Measurements from ENCODE around the gene SNTB2.

GRCh38 chr16:69209735-69210134 is 22.8 kb downstream of the SNTB2 start:
- TF ChIP-seq, protein P1, sequence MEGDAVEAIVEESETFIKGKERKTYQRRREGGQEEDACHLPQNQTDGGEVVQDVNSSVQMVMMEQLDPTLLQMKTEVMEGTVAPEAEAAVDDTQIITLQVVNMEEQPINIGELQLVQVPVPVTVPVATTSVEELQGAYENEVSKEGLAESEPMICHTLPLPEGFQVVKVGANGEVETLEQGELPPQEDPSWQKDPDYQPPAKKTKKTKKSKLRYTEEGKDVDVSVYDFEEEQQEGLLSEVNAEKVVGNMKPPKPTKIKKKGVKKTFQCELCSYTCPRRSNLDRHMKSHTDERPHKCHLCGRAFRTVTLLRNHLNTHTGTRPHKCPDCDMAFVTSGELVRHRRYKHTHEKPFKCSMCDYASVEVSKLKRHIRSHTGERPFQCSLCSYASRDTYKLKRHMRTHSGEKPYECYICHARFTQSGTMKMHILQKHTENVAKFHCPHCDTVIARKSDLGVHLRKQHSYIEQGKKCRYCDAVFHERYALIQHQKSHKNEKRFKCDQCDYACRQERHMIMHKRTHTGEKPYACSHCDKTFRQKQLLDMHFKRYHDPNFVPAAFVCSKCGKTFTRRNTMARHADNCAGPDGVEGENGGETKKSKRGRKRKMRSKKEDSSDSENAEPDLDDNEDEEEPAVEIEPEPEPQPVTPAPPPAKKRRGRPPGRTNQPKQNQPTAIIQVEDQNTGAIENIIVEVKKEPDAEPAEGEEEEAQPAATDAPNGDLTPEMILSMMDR (IDR thresholded peaks at IDR 0.05; ENCODE audit: low read depth, low read length, missing input control), result no peak
- no peak for TF ChIP-seq REST (IDR thresholded peaks at IDR 0.05)

All from liver (tissue), 2 donors.